Measurements from ENCODE around the gene PELI3. TPM values are rescaled to one million over a fixed set of nuclear protein-coding genes. Genes with fewer than 3 reads are reported as not detected.
"Not testable (repeated sequence)": the region's sequence is repeated elsewhere in the genome, so short reads cannot be mapped to it uniquely, and the experiment has no call there.

Gene PELI3
- total RNA-seq, 1 donor from 2014 or later = 7.3 TPM

DNA sequence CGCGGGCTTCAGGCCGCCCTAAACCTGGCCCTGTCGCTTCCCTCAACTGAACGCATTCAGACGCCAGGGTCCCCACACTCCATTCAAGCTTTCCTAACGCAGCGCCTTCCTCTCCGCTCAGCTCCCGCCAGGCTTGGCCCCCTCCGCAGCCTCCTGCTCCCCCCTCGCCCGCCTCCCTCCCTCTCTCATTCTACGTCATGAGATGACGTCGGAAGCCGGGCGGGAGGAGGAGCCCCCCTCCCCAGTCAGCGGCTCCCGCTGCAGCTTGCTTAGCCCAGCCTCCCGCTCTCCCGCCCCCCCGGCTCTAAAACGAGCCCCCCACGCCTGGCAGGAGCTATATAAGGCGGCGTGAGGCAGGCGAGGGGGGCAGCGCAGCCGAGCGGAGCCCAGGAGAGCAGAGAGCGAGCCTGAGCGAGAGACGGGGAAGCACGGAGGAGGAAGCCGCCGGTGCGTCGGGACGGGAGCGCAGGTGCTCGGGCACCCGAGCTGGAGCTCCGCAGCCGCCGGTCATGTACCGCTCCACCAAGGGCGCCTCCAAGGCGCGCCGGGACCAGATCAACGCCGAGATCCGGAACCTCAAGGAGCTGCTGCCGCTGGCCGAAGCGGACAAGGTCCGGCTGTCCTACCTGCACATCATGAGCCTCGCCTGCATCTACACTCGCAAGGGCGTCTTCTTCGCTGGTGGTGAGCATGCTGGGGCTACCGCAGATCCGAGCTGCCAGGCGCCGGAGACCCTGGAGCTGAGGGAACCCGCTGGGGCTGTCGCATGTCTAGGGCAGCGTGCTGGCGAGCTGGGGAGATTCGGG lies 45.8 kb upstream of the PELI3 start, which contains the start of gene NPAS4:
TSS of gene NPAS4 (plus strand) at position 365 of the 806 bp plus-strand sequence. CDS start at position 510, 145 bp downstream.
- H3K27me3 ChIP-seq (ENCODE audit: low read depth) = peaks cover 33% of the 10 kb centered on the region
- H3K4me1 ChIP-seq = peaks cover 52% of the 10 kb centered on the region
- H3K4me3 ChIP-seq = no peak within 1 kb of the TSS
- H3K36me3 ChIP-seq = no peaks in the 10 kb centered on the region
- no peak for TF ChIP-seq CTCF (IDR thresholded peaks at IDR 0.05; ENCODE audit: borderline replicate concordance)
- no peak within 1 kb of the TSS for H3K27ac ChIP-seq (replicated peaks)
- peaks cover 5% of the 10 kb centered on the region for H3K9me3 ChIP-seq (replicated peaks)
- DNase-seq = no peak
- intact Hi-C loops (cut with micrococcal nuclease) = no loop called here

GRCh38 chr11:66421492-66422205 lies 45.1 kb upstream of the PELI3 start:
- Histone ChIP-seq H3K36me3 (no peaks in the 10 kb centered on the region), H3K4me3 (no peak overlapping the region), H3K27ac (replicated peaks) (no peak overlapping the region), H3K27me3 (ENCODE audit: low read depth) (peaks cover 36% of the 10 kb centered on the region), H3K4me1 (peaks cover 44% of the 10 kb centered on the region), H3K9me3 (replicated peaks) (peaks cover 5% of the 10 kb centered on the region)
- DNase-seq = peak; percentile 87
- no peak for TF ChIP-seq CTCF (IDR thresholded peaks at IDR 0.05; ENCODE audit: borderline replicate concordance)
- intact Hi-C loops (cut with micrococcal nuclease) = no loop called here

DNA sequence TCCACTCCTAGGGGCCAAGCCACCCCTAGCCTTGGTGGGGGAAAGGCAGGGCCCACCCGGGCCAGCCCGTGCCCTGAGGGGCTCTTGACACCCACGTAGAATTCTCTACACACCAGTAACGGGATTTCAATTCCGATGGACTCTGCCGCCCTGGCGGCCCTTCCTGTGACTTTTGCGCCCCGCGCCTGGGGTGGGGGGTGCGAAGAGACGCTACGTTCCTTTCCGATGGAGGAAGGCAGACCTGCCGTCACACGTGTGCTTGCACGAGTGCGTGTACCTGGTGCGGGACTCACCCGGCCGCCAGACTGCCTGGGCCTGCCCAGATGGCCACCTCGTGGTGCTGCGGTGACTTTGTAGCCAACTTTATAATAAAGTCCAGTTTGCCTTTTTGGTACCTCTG lies 40.4 kb upstream of the PELI3 start:
- H3K27me3 ChIP-seq (ENCODE audit: low read depth) = peaks cover 11% of the 10 kb centered on the region
- TF ChIP-seq CTCF (IDR thresholded peaks at IDR 0.05; ENCODE audit: borderline replicate concordance) = no peak
- no peak overlapping the region for H3K27ac ChIP-seq (replicated peaks)
- H3K36me3 ChIP-seq = no peaks in the 10 kb centered on the region
- H3K9me3 ChIP-seq (replicated peaks) = peaks cover 5% of the 10 kb centered on the region
- no peak overlapping the region for H3K4me3 ChIP-seq
- intact Hi-C loops (cut with micrococcal nuclease) = no loop called here
- H3K4me1 ChIP-seq = peaks cover 2% of the 10 kb centered on the region
- no peak for DNase-seq

GRCh38 chr11:66428933-66429332 lies 37.8 kb upstream of the PELI3 start:
- DNase-seq = no peak
- Histone ChIP-seq H3K27ac (replicated peaks) (no peak overlapping the region), H3K4me3 (no peak overlapping the region), H3K27me3 (ENCODE audit: low read depth) (peaks cover 11% of the 10 kb centered on the region), H3K4me1 (no peaks in the 10 kb centered on the region), H3K9me3 (replicated peaks) (no peaks in the 10 kb centered on the region), H3K36me3 (peaks cover 14% of the 10 kb centered on the region)
- no peak for TF ChIP-seq CTCF (IDR thresholded peaks at IDR 0.05; ENCODE audit: borderline replicate concordance)
- intact Hi-C loops (cut with micrococcal nuclease) = no loop called here

GRCh38 chr11:66429983-66430602 lies 36.6 kb upstream of the PELI3 start:
- Histone ChIP-seq H3K27me3 (ENCODE audit: low read depth) (peaks cover 11% of the 10 kb centered on the region), H3K4me3 (no peak overlapping the region), H3K9me3 (replicated peaks) (no peaks in the 10 kb centered on the region), H3K27ac (replicated peaks) (no peak overlapping the region), H3K36me3 (peaks cover 20% of the 10 kb centered on the region), H3K4me1 (no peaks in the 10 kb centered on the region)
- DNase-seq = peak; percentile 68
- peak; percentile 82 for TF ChIP-seq CTCF (IDR thresholded peaks at IDR 0.05; ENCODE audit: borderline replicate concordance)
- intact Hi-C loops (cut with micrococcal nuclease) = no loop called here

DNA sequence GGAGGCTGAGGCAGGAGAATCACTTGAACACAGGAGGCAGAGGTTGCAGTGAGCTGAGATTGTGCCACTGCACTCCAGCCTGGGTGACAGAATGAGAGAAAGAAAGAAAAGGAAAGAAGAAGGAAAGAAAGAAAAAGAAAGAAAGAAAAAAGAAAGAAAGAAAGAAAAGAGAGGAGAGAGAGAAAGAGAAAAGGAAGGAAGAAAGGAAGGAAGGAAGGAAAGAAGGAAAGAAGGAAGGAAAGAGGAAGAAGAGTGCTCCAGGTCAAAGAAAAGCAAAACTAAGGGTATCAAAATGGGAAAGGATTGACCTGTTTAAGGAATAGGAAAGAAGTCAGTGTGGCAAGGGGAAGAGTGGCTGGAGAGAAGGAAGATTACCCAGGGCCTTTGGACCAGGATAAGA lies 35.4 kb upstream of the PELI3 start:
- H3K4me3 ChIP-seq; intact Hi-C loops (cut with micrococcal nuclease); DNase-seq; H3K4me1 ChIP-seq; H3K27ac ChIP-seq (replicated peaks); H3K27me3 ChIP-seq (ENCODE audit: low read depth); H3K9me3 ChIP-seq (replicated peaks): not testable (repeated sequence)
- H3K36me3 ChIP-seq = peaks cover 31% of the 10 kb centered on the region

GRCh38 chr11:66431871-66432329 lies 34.8 kb upstream of the PELI3 start:
- intact Hi-C loops (cut with micrococcal nuclease); DNase-seq; H3K27ac ChIP-seq (replicated peaks); H3K27me3 ChIP-seq (ENCODE audit: low read depth); H3K4me3 ChIP-seq; H3K9me3 ChIP-seq (replicated peaks); H3K4me1 ChIP-seq: not testable (repeated sequence)
- peaks cover 38% of the 10 kb centered on the region for H3K36me3 ChIP-seq
